Diencephalon (tissue), 1 donor: ENCODE measurements around the gene OR1L6. TPM values are rescaled to one million over a fixed set of nuclear protein-coding genes. Genes with fewer than 3 reads are reported as not detected.

ENCODE experiments used
- total RNA-seq: library from RNA; depleted of rRNA; stranded (reverse); fragments of >200 nt; gene quantifications from one replicate; pipeline ENCODE4 v1.2.3, GENCODE V29; 2014

Gene OR1L6
- total RNA-seq = not detected

GRCh38 chr9:122742003-122742402, at the start of gene OR1L6:
OR1L6 (plus strand) TSS chr9:122742303; CDS start chr9:122749848, 7,545 bp downstream.

DNA sequence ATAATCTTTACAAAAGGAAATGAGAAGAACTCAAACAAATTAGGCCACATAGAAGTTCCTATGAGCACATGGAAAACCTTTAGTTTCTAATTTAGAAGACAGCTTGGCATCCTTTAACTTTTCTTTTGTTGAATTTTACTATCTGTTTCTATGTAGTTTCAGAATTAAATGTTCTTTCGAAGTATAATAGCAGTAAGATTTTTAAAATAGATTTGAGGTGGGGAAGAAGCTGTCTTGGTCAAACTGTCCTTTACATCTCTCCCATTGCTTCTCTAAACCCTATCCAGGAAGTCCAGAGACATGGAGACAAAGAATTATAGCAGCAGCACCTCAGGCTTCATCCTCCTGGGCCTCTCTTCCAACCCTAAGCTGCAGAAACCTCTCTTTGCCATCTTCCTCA, 18.4 kb upstream of the OR1L6 start, which contains the start of gene OR1L4:
Gene OR1L4, plus strand, starts transcription at position 301 of the 400 bp plus-strand sequence. Its CDS starts 0 bp downstream, at position 301.

GRCh38 chr9:122788831-122789230, 46.7 kb downstream of the OR1L6 start, which contains the start of gene OR5C1:
OR5C1 (plus strand) TSS chr9:122788933; CDS start chr9:122788933, 0 bp downstream.

Other genes with a start within 250 kb of the OR1L6 start
- not detected for gene OR1J2, start 231.5 kb upstream of the OR1L6 start, total RNA-seq
- gene OR1J4, start 223.2 kb upstream of the OR1L6 start, total RNA-seq = not detected
- gene OR1N1, start 215.0 kb upstream of the OR1L6 start, total RNA-seq = not detected
- gene OR1N2, start 189.2 kb upstream of the OR1L6 start, total RNA-seq = not detected
- gene OR1L8, start 158.9 kb upstream of the OR1L6 start, total RNA-seq = not detected
- not detected for gene OR1Q1, start 127.6 kb upstream of the OR1L6 start, total RNA-seq
- gene OR1B1, start 84.7 kb upstream of the OR1L6 start, total RNA-seq = not detected
- not detected for gene OR1L1, start 80.6 kb upstream of the OR1L6 start, total RNA-seq
- not detected for gene OR1L3, start 67.2 kb upstream of the OR1L6 start, total RNA-seq
- not detected for gene OR1L4, start 18.3 kb upstream of the OR1L6 start, total RNA-seq
- not detected for gene OR5C1, start 46.6 kb downstream of the OR1L6 start, total RNA-seq
- gene OR1K1, start 57.8 kb downstream of the OR1L6 start, total RNA-seq = not detected
- 51.2 TPM for gene PDCL, start 86.3 kb downstream of the OR1L6 start, total RNA-seq
- gene RC3H2, start 163.1 kb downstream of the OR1L6 start, total RNA-seq = 98.5 TPM
- 55.4 TPM for gene ZBTB6, start 171.0 kb downstream of the OR1L6 start, total RNA-seq
- gene ZBTB26, start 189.2 kb downstream of the OR1L6 start, total RNA-seq = 10.4 TPM
- gene RABGAP1, start 198.7 kb downstream of the OR1L6 start, total RNA-seq = 113 TPM